GM21723 (cell line): Measurements from ENCODE around the gene TRIM72.
"Not testable (repeated sequence)": the region's sequence is repeated elsewhere in the genome, so short reads cannot be mapped to it uniquely, and the experiment has no call there.

ENCODE experiments used
- ATAC-seq: cut with Tn5 transposase; IDR thresholded peaks from one replicate; pipeline ENCODE4 v1.9.1; 2021; ENCODE audit warnings: mild to moderate bottlenecking, moderate library complexity; ENCODE audit not compliant: unreplicated experiment

TRIM72 gene

GRCh38 chr16:31213342-31213741 lies 577 bp upstream of the TRIM72 start:
- no peak for ATAC-seq

- no peak for ATAC-seq
Observed at GRCh38 chr16:31214708-31215286, 878 bp downstream of the TRIM72 start.

- no peak for ATAC-seq
Observed at GRCh38 chr16:31215287-31216162, 1.6 kb downstream of the TRIM72 start.

GRCh38 chr16:31216422-31217135 lies 2.7 kb downstream of the TRIM72 start, which contains the start of gene PYDC1:
Gene PYDC1 (minus strand): TSS chr16:31217135. CDS start chr16:31217028, 107 bp downstream.
- no peak for ATAC-seq

GRCh38 chr16:31217136-31217530 lies 3.2 kb downstream of the TRIM72 start:
- no peak for ATAC-seq

GRCh38 chr16:31219154-31219741 lies 5.3 kb downstream of the TRIM72 start:
- ATAC-seq: no peak

- ATAC-seq: no peak
Observed at GRCh38 chr16:31221357-31222160, 7.6 kb downstream of the TRIM72 start.

GRCh38 chr16:31223044-31223443 lies 9.1 kb downstream of the TRIM72 start:
- ATAC-seq: no peak

- no peak for ATAC-seq
Observed at GRCh38 chr16:31224092-31224955, 10.4 kb downstream of the TRIM72 start.

GRCh38 chr16:31225193-31225592 lies 11.3 kb downstream of the TRIM72 start:
- no peak for ATAC-seq

GRCh38 chr16:31228206-31228605 lies 14.3 kb downstream of the TRIM72 start:
- ATAC-seq: no peak

- ATAC-seq: no peak
Observed at GRCh38 chr16:31229501-31229900, 15.6 kb downstream of the TRIM72 start.

GRCh38 chr16:31238041-31238440 lies 24.1 kb downstream of the TRIM72 start:
- no peak for ATAC-seq

- no peak for ATAC-seq
Observed at GRCh38 chr16:31242206-31242605, 28.3 kb downstream of the TRIM72 start.

GRCh38 chr16:31243734-31244670 lies 30.1 kb downstream of the TRIM72 start:
- no peak for ATAC-seq

GRCh38 chr16:31245598-31245997 lies 31.7 kb downstream of the TRIM72 start:
- ATAC-seq: not testable (repeated sequence)

GRCh38 chr16:31246296-31246695 lies 32.4 kb downstream of the TRIM72 start:
- no peak for ATAC-seq

GRCh38 chr16:31248344-31248743 lies 34.4 kb downstream of the TRIM72 start:
- ATAC-seq: no peak
